ENCODE measurements around the gene ELOVL1. TPM values are rescaled to one million over a fixed set of nuclear protein-coding genes. Genes with fewer than 3 reads are reported as not detected.

ELOVL1 gene
- total and polyA plus RNA-seq, 2 of the 13 experiments (the other 11 are each of a cell fraction or from before 2014, with no cell fraction given), result 55.2 to 77.4 TPM

DNA sequence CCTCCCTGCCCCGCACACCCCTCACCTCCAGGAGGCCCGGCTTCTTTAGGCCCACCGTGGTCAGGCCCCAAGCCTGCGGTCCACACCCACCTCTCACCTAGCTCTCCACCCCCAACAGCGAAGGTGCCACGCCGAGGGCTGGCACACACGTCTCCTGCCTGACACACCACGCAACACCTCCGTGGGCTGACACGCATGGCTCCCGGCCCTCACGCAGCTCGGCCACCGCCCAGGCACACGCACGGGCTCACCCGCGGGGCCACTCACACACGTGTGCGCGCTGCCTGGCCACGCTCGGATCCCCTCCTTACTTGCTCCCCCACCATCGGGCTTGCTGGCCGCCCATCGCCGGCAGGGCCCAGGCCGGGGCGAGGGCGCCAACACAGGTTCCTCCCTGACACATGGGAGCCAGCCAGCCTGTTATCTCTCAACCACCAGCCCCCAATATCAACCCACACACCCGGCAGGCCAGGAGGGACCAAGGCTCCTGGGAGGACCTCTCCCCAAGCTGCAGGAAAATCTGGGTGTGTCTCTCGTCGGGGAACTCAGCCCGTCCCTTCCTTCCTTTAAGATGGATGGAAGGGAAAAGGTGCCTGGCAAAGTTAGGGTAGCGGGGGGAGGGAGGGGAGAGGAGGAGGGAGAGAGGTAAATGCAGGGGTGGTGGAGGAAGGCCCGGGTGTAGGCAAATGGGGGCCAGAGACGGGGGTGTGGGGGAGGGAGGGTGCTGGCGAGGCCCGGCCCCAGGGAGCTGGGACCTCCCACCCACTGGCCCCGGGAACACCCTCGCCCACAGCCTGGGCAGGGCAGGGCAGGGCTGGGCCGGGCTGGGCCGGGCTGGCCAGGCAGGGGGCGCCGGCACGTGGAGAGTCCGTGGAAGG, 546 bp downstream of the ELOVL1 start (continued):
- TF ChIP-seq, protein P1, sequence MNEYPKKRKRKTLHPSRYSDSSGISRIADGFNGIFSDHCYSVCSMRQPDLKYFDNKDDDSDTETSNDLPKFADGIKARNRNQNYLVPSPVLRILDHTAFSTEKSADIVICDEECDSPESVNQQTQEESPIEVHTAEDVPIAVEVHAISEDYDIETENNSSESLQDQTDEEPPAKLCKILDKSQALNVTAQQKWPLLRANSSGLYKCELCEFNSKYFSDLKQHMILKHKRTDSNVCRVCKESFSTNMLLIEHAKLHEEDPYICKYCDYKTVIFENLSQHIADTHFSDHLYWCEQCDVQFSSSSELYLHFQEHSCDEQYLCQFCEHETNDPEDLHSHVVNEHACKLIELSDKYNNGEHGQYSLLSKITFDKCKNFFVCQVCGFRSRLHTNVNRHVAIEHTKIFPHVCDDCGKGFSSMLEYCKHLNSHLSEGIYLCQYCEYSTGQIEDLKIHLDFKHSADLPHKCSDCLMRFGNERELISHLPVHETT (CRISPR knock-in tag; conservative IDR thresholded peaks at IDR 0.05), result no peak
- TF ChIP-seq EZH2 (conservative IDR thresholded peaks at IDR 0.05; ENCODE audit: low read depth, low read length) (no peak), EEA1 (CRISPR knock-in tag; IDR thresholded peaks at IDR 0.05; ENCODE audit: borderline replicate concordance) (no peak), ZNF121 (CRISPR knock-in tag; IDR thresholded peaks at IDR 0.05) (no peak), SIX1 (CRISPR knock-in tag; IDR thresholded peaks at IDR 0.05; ENCODE audit: borderline replicate concordance) (no peak), MED1 (CRISPR knock-in tag; IDR thresholded peaks at IDR 0.05) (no peak), ELF1 (CRISPR knock-in tag; IDR thresholded peaks at IDR 0.05) (no peak), ZNF567 (CRISPR knock-in tag; IDR thresholded peaks at IDR 0.05; ENCODE audit: borderline replicate concordance) (no peak), ZNF879 (CRISPR knock-in tag; IDR thresholded peaks at IDR 0.05) (peak; percentile 16; the same call in 1 of the 2 replicates), RFXANK (CRISPR knock-in tag; IDR thresholded peaks at IDR 0.05) (no peak), SMC3 (IDR thresholded peaks at IDR 0.05; ENCODE audit: low read length) (no peak), RORA (CRISPR knock-in tag; IDR thresholded peaks at IDR 0.05) (no peak), SKI (IDR thresholded peaks at IDR 0.05; ENCODE audit: partially characterized antibody) (no peak)
- TF ChIP-seq, protein P2, sequence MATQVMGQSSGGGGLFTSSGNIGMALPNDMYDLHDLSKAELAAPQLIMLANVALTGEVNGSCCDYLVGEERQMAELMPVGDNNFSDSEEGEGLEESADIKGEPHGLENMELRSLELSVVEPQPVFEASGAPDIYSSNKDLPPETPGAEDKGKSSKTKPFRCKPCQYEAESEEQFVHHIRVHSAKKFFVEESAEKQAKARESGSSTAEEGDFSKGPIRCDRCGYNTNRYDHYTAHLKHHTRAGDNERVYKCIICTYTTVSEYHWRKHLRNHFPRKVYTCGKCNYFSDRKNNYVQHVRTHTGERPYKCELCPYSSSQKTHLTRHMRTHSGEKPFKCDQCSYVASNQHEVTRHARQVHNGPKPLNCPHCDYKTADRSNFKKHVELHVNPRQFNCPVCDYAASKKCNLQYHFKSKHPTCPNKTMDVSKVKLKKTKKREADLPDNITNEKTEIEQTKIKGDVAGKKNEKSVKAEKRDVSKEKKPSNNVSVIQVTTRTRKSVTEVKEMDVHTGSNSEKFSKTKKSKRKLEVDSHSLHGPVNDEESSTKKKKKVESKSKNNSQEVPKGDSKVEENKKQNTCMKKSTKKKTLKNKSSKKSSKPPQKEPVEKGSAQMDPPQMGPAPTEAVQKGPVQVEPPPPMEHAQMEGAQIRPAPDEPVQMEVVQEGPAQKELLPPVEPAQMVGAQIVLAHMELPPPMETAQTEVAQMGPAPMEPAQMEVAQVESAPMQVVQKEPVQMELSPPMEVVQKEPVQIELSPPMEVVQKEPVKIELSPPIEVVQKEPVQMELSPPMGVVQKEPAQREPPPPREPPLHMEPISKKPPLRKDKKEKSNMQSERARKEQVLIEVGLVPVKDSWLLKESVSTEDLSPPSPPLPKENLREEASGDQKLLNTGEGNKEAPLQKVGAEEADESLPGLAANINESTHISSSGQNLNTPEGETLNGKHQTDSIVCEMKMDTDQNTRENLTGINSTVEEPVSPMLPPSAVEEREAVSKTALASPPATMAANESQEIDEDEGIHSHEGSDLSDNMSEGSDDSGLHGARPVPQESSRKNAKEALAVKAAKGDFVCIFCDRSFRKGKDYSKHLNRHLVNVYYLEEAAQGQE (IDR thresholded peaks at IDR 0.05; ENCODE audit: borderline replicate concordance in 1 of 2, low read depth in 1 of 2, low read length in 2 of 2), result no peak
- TF ChIP-seq, protein P3, sequence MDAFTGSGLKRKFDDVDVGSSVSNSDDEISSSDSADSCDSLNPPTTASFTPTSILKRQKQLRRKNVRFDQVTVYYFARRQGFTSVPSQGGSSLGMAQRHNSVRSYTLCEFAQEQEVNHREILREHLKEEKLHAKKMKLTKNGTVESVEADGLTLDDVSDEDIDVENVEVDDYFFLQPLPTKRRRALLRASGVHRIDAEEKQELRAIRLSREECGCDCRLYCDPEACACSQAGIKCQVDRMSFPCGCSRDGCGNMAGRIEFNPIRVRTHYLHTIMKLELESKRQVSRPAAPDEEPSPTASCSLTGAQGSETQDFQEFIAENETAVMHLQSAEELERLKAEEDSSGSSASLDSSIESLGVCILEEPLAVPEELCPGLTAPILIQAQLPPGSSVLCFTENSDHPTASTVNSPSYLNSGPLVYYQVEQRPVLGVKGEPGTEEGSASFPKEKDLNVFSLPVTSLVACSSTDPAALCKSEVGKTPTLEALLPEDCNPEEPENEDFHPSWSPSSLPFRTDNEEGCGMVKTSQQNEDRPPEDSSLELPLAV (CRISPR knock-in tag; conservative IDR thresholded peaks at IDR 0.05; ENCODE audit: low read depth), result no peak
- TF ChIP-seq, protein P4, sequence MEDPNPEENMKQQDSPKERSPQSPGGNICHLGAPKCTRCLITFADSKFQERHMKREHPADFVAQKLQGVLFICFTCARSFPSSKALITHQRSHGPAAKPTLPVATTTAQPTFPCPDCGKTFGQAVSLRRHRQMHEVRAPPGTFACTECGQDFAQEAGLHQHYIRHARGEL (CRISPR knock-in tag; IDR thresholded peaks at IDR 0.05), result no peak
- TF ChIP-seq, protein P5, sequence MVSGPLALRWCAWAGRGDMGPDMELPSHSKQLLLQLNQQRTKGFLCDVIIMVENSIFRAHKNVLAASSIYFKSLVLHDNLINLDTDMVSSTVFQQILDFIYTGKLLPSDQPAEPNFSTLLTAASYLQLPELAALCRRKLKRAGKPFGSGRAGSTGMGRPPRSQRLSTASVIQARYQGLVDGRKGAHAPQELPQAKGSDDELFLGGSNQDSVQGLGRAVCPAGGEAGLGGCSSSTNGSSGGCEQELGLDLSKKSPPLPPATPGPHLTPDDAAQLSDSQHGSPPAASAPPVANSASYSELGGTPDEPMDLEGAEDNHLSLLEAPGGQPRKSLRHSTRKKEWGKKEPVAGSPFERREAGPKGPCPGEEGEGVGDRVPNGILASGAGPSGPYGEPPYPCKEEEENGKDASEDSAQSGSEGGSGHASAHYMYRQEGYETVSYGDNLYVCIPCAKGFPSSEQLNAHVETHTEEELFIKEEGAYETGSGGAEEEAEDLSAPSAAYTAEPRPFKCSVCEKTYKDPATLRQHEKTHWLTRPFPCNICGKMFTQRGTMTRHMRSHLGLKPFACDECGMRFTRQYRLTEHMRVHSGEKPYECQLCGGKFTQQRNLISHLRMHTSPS (CRISPR knock-in tag; IDR thresholded peaks at IDR 0.05; ENCODE audit: low read depth), result no peak
